ENCODE results near the gene KCNJ6.
A peak's percentile ranks its signal among the peaks of the same experiment; 100 is the strongest.

KCNJ6 gene

DNA sequence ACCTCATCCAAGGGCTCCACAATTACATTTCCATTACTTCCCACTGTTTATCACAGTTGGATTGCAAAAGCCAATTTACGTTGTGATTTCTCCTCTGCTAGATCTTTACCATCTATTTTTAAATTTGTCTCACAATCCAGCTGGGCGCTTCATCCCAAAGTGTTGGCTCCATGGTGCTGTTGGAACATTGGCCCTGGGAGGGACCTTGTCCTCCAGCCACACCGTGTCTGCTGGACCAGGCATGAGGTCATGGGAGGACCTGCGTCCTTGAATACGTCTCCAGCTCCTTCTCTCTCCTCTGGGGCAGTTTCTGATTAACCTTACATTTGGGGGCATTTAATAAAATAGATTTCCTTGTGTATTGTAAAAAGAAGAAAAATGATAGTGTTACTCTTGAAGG, 125.4 kb downstream of the KCNJ6 start:
- Histone ChIP-seq H3K27me3 (ENCODE audit: control insufficient read depth, insufficient read depth, low read length) (no peaks in the 10 kb centered on the region), H3K36me3 (ENCODE audit: insufficient read depth, low read length) (no peaks in the 10 kb centered on the region), H3K4me3 (ENCODE audit: low read length) (no peak overlapping the region), H3K4me2 (ENCODE audit: low read length) (no peak overlapping the region), H3K4me1 (ENCODE audit: control insufficient read depth, insufficient read depth, low read length) (peaks cover 39% of the 10 kb centered on the region), H3K9ac (ENCODE audit: low read depth, low read length) (no peak overlapping the region), H3K9me3 (replicated peaks; ENCODE audit: low read length) (peaks cover 5% of the 10 kb centered on the region)

DNA sequence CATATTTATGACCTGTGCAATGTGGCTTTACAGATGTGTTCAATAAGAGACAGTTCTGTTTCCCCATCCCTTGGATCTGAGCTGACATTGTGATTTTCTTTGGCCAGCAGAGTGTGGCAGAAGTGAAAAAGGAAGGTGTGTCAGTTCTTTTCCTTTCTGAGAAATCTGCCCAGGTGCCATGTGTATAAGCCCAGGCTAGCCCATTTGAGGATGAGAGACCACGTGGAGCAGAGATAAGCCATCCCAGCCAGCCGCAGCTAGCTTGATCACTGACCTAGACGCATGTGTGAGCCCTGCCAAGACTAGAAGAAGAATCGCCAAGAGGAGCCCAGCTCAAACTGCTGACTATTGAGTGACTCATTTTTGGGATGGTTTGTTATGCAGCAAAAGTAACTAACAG, 127.8 kb downstream of the KCNJ6 start:
- H3K4me2 ChIP-seq (ENCODE audit: low read length) = no peak overlapping the region
- no peak overlapping the region for H3K4me3 ChIP-seq (ENCODE audit: low read length)
- no peaks in the 10 kb centered on the region for H3K36me3 ChIP-seq (ENCODE audit: insufficient read depth, low read length)
- H3K4me1 ChIP-seq (ENCODE audit: control insufficient read depth, insufficient read depth, low read length) = peaks cover 54% of the 10 kb centered on the region
- no peak overlapping the region for H3K9ac ChIP-seq (ENCODE audit: low read depth, low read length)
- H3K27me3 ChIP-seq (ENCODE audit: control insufficient read depth, insufficient read depth, low read length) = no peaks in the 10 kb centered on the region
- peaks cover 5% of the 10 kb centered on the region for H3K9me3 ChIP-seq (replicated peaks; ENCODE audit: low read length)

DNA sequence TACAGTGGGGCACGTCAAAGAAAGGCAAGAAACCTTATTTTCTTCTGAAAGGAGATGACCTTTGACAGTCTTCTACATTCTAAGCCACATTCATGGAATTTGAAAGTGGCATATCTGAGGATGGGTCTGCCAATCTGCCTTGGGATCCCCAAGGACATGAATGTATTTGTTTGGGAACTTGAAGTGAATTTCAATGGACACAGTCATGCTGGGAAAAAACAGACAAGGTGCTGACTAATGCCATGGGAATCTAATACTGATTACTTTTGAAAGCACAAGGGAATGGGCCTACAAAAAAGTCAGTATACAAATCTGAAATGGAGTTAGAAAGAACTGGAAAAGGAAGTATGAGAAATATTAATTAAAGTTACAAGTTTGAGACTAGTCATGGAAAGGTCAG, 128.8 kb downstream of the KCNJ6 start:
- Histone ChIP-seq H3K4me3 (ENCODE audit: low read length) (no peak overlapping the region), H3K9ac (ENCODE audit: low read depth, low read length) (peak overlapping the region; percentile 73), H3K9me3 (replicated peaks; ENCODE audit: low read length) (peaks cover 5% of the 10 kb centered on the region), H3K27me3 (ENCODE audit: control insufficient read depth, insufficient read depth, low read length) (no peaks in the 10 kb centered on the region), H3K36me3 (ENCODE audit: insufficient read depth, low read length) (no peaks in the 10 kb centered on the region), H3K4me1 (ENCODE audit: control insufficient read depth, insufficient read depth, low read length) (peaks cover 50% of the 10 kb centered on the region), H3K4me2 (ENCODE audit: low read length) (peak overlapping the region; percentile 37)

DNA sequence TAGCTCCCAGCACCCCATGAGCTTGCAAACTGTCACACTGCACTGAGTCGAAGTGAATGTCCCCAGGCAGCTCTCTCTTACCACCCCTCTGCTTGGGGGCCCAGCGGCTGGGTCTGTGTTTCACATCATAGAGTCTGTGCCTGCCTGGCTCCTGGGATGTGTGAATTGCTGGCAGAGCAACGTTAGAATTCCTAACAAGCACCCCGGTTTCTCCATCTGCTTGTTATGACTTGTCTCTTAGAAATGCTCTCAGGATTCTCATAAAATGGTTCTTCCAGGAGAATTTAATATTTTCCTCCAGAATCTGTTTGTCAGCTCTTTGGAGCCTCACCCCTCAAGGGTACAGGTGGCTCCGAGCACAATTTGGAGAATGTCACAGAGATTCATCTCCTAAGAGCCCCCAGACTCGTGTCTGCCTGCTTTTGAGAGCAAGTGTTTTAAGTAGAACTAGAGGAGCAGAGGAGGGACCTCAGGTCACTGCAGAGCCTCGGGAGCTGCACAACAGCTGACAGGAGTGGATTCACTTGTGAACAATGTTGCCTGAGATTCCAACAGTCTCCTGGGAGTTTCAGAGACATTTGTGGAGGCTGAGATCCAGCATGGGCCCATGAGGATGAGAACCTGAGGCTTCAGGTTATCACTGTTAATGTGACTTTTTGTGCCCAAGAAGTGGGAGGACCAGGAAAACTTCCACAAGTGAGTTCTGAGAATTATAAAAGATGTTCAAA, 131.5 kb downstream of the KCNJ6 start:
- H3K4me3 ChIP-seq (ENCODE audit: low read length) = no peak overlapping the region
- H3K27me3 ChIP-seq (ENCODE audit: control insufficient read depth, insufficient read depth, low read length) = no peaks in the 10 kb centered on the region
- no peaks in the 10 kb centered on the region for H3K36me3 ChIP-seq (ENCODE audit: insufficient read depth, low read length)
- H3K9ac ChIP-seq (ENCODE audit: low read depth, low read length) = peak overlapping the region; percentile 58
- peaks cover 42% of the 10 kb centered on the region for H3K4me1 ChIP-seq (ENCODE audit: control insufficient read depth, insufficient read depth, low read length)
- H3K9me3 ChIP-seq (replicated peaks; ENCODE audit: low read length) = peaks cover 5% of the 10 kb centered on the region
- H3K4me2 ChIP-seq (ENCODE audit: low read length) = no peak overlapping the region

DNA sequence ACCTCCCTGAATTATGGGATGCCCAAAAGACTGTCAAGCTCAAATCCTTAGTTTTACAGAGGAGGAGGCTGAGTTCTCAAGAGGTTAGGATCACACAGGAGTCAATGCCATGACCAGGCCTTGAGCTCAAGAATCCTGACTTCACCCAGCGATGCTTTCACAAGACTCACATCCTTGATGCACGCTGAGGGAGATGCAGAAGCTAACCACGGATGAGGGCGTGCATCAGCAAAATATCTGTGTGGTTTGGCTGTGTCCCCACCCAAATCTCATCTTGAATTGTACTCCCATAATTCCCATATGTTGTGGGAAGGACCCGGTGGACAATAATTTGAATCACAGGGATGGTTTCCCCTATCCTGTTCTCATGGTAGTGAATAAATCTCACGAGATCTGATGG, 133.2 kb downstream of the KCNJ6 start:
- Histone ChIP-seq H3K4me2 (ENCODE audit: low read length) (no peak overlapping the region), H3K9ac (ENCODE audit: low read depth, low read length) (no peak overlapping the region), H3K36me3 (ENCODE audit: insufficient read depth, low read length) (no peaks in the 10 kb centered on the region), H3K4me1 (ENCODE audit: control insufficient read depth, insufficient read depth, low read length) (peaks cover 41% of the 10 kb centered on the region), H3K9me3 (replicated peaks; ENCODE audit: low read length) (no peaks in the 10 kb centered on the region), H3K4me3 (ENCODE audit: low read length) (no peak overlapping the region), H3K27me3 (ENCODE audit: control insufficient read depth, insufficient read depth, low read length) (no peaks in the 10 kb centered on the region)

DNA sequence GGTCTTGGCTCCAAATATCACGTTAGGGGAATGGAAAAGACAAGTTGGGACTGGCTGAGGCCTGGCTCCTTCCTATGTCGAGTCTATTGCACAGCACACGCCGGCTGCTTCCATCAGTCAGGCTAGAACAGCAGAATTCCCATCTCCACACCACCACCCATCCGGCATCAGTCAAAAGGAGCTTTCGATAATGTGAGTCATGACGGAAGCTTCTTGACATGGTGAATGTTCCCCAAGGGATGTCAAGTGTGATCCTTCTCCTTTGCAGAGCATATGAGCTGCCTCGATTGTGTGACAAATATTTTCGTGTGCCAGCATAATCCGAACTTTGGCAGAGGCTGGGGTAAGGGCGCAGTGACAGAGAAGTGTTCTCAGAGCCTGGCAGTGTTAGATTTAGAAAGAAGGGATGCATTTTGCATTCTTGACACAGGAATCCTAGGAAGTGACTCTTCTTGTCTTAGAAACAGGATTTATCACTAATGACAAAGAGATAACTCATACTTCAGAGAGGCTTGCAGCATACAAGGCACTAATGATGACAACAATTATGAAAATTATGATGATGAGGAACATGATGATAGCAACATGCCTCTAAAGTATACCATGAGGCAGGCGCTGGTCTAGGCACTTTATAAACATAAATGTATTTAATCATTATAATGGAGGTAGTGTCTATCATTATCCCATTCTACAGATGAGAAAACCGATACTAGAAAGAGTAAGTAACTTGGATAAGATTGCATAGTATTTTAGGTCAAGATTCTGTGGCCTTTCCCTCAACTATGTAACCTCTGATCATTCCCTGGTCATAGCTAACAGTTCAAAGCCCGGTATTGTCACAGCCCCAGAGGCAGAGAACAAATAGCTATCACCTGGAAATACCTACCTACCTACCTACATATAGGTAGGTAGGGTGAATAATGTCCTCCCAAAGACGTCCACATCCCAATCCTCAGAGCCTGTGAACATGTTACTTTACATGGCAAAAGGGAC, 135.0 kb downstream of the KCNJ6 start:
- Histone ChIP-seq H3K27me3 (ENCODE audit: control insufficient read depth, insufficient read depth, low read length) (no peaks in the 10 kb centered on the region), H3K9me3 (replicated peaks; ENCODE audit: low read length) (no peaks in the 10 kb centered on the region), H3K9ac (ENCODE audit: low read depth, low read length) (peak overlapping the region; percentile 7), H3K4me2 (ENCODE audit: low read length) (peak overlapping the region; percentile 12), H3K4me1 (ENCODE audit: control insufficient read depth, insufficient read depth, low read length) (peaks cover 24% of the 10 kb centered on the region), H3K4me3 (ENCODE audit: low read length) (no peak overlapping the region), H3K36me3 (ENCODE audit: insufficient read depth, low read length) (no peaks in the 10 kb centered on the region)

DNA sequence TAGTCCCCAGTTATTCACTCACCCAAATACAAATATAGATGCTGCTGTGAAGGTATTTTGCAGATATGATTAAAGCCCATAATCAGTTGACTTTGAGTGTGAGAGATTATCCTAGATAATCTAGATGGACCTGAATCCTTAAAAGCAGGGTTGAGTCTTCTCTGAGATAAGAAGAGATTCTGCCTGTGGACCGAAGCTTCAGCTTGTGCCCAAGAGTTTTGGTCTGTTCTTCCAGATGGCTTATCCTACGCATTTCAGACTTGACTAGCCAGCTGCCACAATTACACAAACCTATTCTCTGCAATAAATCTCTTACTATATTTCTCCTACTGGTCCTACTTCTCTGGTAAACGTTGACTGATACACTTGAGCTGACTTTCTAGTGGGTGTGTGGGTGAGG, 145.1 kb downstream of the KCNJ6 start:
- Histone ChIP-seq H3K4me3 (ENCODE audit: low read length) (no peak overlapping the region), H3K27me3 (ENCODE audit: control insufficient read depth, insufficient read depth, low read length) (no peaks in the 10 kb centered on the region), H3K4me1 (ENCODE audit: control insufficient read depth, insufficient read depth, low read length) (peaks cover 12% of the 10 kb centered on the region), H3K36me3 (ENCODE audit: insufficient read depth, low read length) (no peaks in the 10 kb centered on the region), H3K9me3 (replicated peaks; ENCODE audit: low read length) (no peaks in the 10 kb centered on the region), H3K4me2 (ENCODE audit: low read length) (no peak overlapping the region), H3K9ac (ENCODE audit: low read depth, low read length) (no peak overlapping the region)

DNA sequence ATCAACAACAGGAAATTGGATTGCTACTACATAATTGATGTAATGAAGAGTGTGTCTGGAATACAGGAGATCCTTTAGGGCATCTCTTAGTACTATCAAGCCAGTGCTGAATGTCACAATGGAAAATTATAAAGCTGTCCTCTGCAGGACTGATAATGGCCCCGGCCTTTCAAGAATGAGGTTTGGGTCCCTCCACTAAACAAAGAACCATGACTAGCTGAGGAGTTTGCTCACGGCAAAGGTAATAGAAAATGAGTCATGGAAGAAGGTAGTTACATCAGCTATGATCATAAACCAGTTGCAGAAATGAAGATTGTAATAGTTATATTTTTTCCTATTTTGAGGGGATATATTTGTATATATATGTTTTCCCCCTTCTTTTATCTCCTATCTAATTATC, 145.8 kb downstream of the KCNJ6 start:
- Histone ChIP-seq H3K4me1 (ENCODE audit: control insufficient read depth, insufficient read depth, low read length) (peaks cover 12% of the 10 kb centered on the region), H3K4me3 (ENCODE audit: low read length) (no peak overlapping the region), H3K36me3 (ENCODE audit: insufficient read depth, low read length) (no peaks in the 10 kb centered on the region), H3K9me3 (replicated peaks; ENCODE audit: low read length) (no peaks in the 10 kb centered on the region), H3K27me3 (ENCODE audit: control insufficient read depth, insufficient read depth, low read length) (no peaks in the 10 kb centered on the region), H3K9ac (ENCODE audit: low read depth, low read length) (no peak overlapping the region), H3K4me2 (ENCODE audit: low read length) (no peak overlapping the region)

DNA sequence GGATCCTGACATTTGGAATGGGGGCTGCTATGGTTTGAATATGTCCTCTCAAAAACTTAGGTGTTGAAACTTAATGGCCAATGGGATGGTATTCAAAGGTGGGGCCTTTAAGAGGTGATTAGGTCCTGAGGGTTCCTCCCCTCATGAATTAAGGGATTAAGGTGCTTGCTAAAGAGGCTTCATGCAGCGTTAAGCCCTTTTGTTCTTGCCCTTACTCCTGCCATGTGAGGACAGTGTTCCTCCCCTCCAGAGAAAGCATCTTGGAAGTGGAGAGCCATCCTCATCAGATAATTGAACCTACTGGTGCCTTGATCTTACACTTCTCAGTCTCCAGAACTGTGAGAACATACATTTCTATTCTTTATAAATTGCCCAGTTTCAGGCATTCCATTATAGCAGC, 146.6 kb downstream of the KCNJ6 start:
- H3K4me3 ChIP-seq (ENCODE audit: low read length) = no peak overlapping the region
- no peaks in the 10 kb centered on the region for H3K36me3 ChIP-seq (ENCODE audit: insufficient read depth, low read length)
- no peak overlapping the region for H3K9ac ChIP-seq (ENCODE audit: low read depth, low read length)
- no peaks in the 10 kb centered on the region for H3K9me3 ChIP-seq (replicated peaks; ENCODE audit: low read length)
- H3K4me2 ChIP-seq (ENCODE audit: low read length) = no peak overlapping the region
- H3K27me3 ChIP-seq (ENCODE audit: control insufficient read depth, insufficient read depth, low read length) = no peaks in the 10 kb centered on the region
- H3K4me1 ChIP-seq (ENCODE audit: control insufficient read depth, insufficient read depth, low read length) = peaks cover 12% of the 10 kb centered on the region

DNA sequence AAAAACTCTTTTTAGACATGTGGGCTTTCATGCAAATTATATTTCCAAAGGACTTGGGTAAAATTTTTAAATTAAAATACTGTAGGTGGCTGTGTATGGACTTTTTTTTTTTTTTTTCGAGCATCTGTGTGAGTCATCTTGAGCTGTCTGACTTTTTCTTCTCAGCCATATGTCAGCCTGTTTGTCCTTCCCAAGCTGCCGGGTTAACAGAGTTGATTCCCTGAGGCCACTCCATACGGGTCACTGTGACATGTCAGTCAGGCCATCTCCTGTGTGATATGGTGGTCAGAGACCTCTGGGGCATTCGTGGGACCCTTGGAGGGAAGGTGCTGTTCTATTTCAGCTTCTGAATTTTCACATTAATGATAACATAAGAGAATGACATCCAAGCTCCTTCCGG, 148.3 kb downstream of the KCNJ6 start:
- Histone ChIP-seq H3K4me3 (ENCODE audit: low read length) (no peak overlapping the region), H3K4me2 (ENCODE audit: low read length) (peak overlapping the region; percentile 33), H3K9me3 (replicated peaks; ENCODE audit: low read length) (no peaks in the 10 kb centered on the region), H3K27me3 (ENCODE audit: control insufficient read depth, insufficient read depth, low read length) (no peaks in the 10 kb centered on the region), H3K9ac (ENCODE audit: low read depth, low read length) (peak overlapping the region; percentile 15), H3K4me1 (ENCODE audit: control insufficient read depth, insufficient read depth, low read length) (peaks cover 23% of the 10 kb centered on the region), H3K36me3 (ENCODE audit: insufficient read depth, low read length) (no peaks in the 10 kb centered on the region)

DNA sequence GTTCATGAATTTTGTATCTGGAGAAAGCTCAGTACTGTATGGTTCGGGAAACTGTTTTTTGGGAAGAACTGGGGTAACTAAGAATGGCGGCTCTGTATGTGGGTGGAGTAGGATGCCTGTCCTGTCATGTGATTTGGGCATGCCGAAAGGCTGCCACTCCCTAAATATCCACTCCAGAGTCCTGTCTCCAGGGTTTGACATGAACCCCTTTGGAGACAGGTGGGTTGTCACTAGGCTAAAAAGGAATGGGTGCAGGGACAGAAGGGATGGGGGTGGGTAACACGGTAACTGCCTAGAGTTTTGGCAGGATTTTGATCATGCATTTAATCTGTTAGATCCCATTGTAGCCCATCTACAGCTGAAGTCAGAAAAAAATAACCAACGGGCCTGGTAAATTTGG, 150.1 kb downstream of the KCNJ6 start:
- H3K27me3 ChIP-seq (ENCODE audit: control insufficient read depth, insufficient read depth, low read length) = no peaks in the 10 kb centered on the region
- no peaks in the 10 kb centered on the region for H3K36me3 ChIP-seq (ENCODE audit: insufficient read depth, low read length)
- no peak overlapping the region for H3K9ac ChIP-seq (ENCODE audit: low read depth, low read length)
- no peaks in the 10 kb centered on the region for H3K9me3 ChIP-seq (replicated peaks; ENCODE audit: low read length)
- no peak overlapping the region for H3K4me3 ChIP-seq (ENCODE audit: low read length)
- H3K4me2 ChIP-seq (ENCODE audit: low read length) = no peak overlapping the region
- H3K4me1 ChIP-seq (ENCODE audit: control insufficient read depth, insufficient read depth, low read length) = peaks cover 31% of the 10 kb centered on the region
